HK-2 (cell line): ENCODE data around the gene SETX.

Source experiments
- DNase-seq: peaks from one replicate; pipeline ENCODE4 v3.0.0-alpha.2; 2018; ENCODE audit not compliant: unreplicated experiment

The SETX gene

DNA sequence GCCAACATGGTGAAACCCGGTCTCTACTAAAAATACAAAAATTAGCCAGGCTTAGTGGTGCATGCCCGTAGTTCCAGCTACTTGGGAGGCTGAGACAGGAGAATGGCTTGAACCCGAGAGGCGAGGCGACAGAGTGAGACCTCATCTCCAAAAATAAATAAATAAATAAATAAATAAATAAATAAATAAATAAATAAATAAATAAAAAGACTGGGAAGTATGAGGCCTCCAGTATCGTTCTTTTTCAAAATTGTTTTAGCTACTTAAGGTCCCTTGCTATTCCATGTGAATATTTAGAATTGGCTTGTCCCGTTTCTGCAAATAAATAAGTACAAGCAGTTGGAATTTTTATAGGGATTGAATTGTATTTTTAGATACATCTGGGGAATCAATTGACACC, 3.0 kb upstream of the SETX start:
- DNase-seq = no peak

DNA sequence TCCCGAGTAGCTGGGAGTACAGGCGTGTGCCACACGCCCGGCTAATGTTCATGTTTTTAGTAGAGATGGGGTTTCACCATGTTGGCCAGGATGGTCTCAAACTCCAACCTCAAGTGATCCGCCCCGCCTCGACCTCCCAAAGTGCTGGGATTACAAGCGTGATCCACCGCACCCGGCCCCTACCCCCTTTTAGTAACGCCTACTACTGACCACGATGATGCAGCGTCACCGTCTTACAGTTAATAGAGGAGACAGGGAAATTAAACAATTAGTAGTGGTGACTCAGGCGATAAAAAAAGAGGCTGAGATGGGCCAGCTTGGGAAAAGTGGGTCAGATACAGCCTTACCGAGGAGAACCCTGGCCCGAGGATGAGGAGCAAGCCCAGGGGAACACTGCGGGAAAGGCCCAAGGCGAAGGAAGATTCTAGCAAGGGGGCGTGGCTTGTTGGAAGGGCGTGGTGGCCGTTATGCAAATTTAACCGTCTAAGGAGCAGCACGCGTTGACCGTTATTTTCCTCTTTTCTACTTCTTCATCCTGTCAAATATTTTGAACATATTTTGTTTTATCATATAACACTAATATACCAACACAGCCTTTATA, 1.6 kb upstream of the SETX start:
- no peak for DNase-seq

DNA sequence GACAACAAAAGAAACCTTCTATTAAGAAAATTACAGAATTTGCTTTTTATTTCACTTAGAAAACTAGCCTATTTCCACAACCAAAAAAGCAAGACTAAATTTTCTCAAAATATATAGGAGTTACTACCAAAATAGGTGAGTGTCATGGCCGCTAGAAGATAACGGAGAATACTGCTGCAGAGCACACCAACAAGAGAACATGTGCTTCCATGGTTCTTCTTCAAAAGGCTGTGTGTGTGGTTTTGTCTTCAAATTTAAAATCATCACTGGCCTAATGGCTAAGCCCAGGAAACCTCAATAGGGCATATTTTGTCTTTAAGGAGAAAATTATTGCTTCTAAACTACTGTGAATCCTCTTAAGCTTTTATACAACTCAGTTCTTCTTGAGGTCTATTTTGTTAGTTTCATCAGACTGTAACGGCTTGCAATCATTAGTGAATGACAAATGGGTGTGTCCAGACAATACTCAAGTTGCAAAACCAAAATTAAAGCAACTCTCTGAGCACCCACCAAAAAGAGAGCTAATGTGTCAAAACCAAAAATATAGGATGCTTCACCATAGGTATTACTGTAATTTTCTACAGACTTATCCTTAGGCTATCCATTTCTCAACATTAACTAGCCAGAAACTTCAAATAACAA, 3.3 kb downstream of the SETX start:
- no peak for DNase-seq

DNA sequence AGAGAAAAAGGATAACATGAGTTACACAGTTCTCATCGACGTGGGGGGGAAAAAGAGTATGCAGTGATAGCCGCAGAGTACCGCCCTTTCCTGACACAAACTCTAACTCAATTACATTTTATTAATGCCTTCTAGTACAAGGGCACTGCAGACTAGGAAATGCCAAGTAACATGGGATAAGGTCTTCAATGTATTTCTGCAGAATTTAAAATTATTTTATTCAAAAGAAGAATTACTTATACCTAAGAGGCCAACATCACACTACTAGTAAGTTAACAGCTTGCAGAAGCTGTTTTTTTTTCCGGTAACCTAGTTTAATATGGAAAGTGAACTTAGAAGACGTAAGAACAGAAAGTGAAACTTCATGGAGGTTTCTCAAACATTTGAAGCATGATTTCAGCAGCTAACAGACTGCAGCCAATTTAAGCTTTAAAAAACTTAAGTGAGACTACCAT, 3.9 kb downstream of the SETX start:
- DNase-seq = no peak

DNA sequence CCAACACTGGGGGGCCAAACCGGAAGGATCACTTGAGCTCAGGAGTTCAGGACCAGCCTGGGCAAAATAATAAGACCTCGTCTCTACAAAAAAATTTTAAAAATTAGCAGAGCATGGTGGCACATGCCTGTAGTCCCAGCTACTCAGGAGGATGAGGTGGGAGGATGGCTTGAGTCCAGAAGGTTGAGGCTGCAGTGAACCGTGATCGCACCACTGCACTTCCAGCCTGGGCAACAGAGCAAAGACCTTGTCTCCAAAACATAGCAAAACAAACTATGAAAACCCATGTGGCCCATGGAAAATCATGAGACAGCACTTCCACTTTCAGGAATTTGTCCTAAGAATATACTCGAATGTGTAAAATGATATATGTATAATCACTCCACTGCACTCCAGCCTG, 6.1 kb downstream of the SETX start:
- no peak for DNase-seq

DNA sequence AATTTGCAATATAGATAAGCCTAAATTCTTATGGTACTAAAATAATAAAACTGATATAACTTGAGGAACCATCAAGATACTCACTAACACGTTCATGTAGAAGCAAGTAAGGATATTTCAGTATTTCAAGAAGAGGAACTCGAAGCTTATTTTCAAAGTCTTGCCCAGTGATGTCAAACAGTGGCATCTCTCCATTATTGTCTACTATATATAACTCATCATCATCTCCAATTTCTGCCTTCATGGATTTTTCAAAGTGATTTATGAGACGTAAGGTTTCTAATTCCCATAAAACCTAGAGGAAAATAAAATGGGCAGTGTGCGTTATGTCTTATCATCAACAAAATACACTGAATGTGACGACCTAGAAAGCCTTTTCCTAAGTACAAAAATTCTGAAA, 8.6 kb downstream of the SETX start:
- no peak for DNase-seq

DNA sequence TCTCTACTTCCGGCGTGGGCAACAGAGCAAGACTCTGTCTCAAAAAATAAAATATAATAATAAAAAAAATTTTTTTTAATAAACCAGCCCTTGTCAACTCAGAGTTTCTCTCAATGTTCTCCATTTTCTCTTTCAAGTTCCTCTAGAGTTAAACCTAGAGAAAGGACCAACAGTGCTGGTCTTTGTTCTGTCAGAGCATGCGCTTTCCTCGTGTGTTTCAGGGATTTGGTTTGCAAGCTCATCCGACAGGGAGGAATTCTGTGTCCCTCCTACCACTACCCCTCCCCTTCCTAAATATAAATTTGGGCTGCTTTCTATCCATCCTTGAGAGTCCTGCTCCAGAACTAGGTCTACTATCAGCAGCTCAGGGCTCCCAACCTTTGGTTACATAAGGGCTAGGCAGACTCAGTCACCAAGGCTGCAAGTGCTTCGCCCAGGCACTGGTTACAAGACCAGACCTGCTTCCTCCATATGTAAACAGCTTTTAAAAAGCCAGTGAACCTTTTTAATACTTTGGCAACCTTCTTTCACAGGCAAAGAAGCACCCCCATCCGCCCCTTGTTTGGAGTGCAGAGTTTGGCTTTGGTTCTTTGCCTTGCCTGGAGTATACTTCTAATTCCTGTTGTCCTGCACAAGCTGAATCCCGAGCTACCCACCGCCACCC, 13.5 kb downstream of the SETX start:
- DNase-seq = no peak

DNA sequence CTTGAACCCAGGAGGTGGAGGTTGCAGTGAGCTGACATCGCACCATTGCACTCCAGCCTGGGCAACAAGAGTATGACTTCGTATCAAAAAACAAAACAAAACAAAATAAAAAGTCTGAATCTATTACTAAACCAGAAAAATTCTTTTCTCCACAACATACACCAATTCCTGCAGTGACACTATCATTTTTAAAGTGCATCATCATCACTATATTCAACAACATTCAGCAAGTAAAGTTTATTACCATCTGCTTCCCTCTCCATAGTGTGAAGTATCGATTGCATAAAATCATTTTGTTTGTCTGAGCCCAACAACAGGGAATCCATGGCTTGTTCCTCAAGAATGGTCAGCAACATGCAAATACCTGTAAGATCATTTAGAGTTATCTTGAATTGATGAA, 20.4 kb downstream of the SETX start:
- no peak for DNase-seq

DNA sequence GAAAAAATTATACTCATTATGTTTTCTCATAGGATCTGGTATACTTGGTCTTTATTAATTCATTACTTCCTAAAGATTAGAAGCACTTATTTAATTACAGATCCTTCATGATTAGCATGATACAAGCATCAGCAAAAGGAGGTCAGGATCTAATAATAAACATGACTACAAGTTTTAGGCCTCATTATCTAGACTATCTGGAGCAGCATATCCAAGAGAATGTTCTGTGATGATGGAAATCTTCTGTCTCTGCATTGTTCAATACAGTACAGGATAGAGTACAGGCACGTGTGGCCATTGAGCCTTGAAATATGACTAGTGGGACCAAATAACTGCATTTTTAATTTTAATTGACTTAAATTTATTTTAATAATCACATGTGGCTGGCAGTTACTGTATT, 21.2 kb downstream of the SETX start:
- DNase-seq = no peak

DNA sequence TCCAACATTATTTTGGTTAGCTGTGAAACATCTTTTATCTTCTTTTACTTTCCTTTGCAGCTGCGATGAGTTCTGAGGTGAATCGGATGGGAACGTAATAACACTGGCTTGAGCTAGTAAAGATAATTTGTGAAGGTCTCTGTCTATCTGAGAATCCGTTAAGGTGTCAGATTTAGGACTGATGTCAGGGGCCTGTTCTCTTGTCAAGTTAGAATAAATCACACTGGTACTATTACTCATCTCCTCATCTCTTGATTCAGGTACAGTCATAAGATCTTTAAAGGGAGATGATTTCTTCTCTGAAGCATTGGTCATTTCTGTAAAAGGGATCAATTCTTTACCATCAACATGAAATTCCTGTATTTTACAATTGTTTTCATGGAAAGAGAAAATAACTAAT, 26.2 kb downstream of the SETX start:
- no peak for DNase-seq

DNA sequence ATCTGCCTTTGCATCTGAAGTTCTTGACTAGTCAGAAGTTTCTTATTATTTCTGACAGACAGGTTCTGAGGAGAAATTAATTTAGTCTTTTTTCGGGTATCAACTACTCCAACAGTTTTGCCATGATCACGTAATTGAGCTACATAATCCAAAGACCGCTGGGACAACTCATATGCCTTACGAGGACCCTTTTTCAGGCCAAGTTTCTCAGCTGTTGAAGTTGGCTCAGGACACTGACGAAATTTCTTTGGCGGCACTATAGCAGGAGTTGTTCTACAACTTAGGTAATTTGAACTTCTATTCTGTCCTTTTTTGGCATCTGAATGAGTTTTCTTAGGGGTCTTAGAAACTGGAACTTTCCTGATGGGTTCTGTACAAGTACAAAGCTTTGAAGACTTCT, 27.2 kb downstream of the SETX start:
- DNase-seq = no peak

DNA sequence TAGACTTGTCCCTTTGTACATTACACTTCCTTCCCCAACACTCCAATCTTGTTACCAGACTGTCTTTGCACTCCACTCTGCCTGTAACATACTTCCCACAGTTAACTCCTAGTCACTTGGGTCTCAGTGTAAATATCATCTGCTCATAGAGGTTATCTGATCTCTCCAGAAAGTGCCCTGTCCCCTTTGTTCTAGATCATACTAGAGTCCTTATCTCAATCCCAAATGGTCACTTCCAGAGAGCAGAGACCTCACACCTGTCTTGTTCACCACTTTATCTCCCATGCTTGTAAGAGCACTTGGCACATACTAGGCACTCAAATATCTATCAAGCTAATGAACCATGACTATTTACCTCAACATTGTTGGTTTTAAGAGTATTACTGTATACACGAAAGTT, 30.4 kb downstream of the SETX start:
- no peak for DNase-seq

DNA sequence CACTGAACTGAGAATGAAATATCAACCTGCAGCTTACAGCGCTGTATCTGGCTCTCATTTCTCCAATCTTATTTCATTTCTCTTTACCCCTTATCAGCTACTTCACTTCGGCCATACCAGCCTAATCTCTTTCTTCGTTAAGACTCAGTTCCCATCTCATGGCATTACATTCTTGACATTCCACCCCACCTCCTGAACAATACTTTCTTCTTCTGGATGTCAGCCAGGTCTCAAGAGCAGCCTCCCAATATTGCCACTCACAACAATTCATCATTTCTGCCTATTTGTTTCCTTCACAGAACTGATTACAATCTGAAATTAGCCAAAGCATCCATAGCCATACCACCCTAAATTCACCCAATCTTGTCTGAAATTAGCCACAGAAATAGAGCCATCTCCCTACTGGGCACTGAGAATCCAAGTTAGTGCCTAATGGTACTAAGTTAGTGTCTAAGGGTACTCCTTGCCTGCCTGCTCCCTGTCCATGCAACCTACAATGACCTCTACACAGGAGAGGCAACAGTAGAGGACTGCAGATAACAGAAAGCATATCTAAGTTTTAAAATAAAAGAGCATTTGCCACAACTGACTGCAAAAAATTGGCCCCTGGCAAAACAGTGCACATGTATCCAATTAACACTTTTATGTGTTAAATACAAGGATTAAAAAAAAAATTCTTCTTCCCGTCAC, 35.2 kb downstream of the SETX start:
- no peak for DNase-seq

DNA sequence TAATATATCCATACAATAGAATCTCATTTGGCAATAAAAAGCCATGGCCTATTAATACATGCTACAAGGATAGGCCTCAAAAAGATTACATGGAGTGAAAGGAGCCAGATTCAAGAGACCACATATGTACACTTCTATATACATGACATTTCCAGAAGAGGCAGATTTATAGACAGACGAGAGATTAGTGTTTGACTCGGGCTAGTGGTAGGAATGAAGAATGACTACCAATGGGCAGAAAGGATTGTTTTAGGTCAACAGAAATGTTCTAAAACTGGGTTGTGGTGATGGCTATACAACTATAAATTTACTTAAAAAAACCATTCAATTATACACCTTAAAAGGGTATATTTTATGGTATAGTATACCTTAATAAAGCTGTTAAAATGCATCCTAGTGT, 41.9 kb downstream of the SETX start:
- no peak for DNase-seq

DNA sequence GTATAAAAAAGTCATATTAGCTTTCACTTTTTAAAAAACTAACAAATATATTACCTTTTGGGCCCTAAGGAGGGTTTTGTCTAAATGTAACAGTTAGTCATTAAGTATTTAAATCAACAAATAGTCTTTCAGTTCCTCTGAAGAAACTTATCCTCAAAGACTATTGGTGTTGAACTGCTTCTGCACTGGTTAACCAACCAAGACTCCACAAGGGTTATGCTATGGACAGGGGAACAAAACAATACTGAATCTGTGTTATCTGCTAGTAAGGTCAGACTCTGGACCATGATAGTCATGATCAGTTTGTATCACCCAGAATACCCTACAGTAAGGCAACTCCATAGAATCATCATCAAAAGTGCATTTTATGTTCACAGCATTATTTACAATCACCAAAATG, 42.4 kb downstream of the SETX start:
- DNase-seq = no peak

DNA sequence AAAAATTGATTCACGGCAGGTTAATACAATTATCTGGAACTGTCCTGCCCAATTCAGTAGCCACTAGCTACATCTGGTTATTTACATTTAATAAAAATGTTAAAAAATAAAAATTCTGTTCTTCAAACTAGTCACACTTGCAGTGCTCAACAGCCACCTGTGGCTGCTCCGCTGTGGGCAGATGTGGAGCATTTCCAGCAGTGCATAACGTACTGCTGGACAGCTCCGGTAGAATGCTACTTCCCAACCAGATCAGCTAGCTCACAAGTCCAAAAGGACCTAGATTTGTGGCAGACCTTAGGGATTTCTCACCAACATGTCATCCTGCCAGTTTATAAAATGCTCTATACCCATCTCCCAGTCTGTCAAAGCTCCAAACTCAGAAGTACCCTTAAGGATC, 42.8 kb downstream of the SETX start:
- DNase-seq = no peak

DNA sequence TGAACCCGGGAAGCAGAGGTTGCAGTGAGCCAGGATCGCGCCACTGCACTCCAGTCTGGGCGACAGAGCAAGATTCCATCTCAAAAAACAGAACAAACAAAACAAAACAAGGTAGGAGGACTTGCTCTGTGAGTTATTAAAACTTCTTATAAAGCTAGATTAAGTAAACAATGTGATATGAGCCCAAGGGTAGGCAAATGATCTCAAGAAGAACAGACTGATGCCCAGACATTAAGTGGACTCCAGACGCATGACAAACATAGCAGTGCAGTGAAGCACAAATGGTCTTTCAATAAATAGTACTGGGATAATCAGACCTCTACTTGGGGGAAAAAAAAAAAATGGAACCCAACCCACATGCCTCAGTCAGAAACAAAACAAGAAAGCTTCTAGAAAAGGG, 45.7 kb downstream of the SETX start:
- DNase-seq = no peak

DNA sequence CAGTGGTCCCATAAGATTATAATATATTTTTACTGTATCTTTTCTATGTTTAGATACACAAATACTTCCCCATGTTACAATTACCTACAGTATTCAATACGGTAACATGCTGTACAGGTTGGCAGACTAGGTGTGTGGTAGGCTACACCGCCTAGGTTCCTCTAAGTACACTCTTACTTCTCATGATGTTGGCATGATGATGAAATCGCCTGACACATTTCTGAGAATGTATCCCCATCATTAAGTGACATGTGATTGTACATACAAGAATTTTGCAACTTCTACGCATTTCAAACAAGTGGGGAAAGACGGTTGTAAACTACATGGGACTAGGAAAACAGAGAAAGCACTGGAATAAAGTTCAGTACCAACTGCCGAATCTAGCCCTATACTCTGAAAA, 53.3 kb downstream of the SETX start:
- DNase-seq = no peak

DNA sequence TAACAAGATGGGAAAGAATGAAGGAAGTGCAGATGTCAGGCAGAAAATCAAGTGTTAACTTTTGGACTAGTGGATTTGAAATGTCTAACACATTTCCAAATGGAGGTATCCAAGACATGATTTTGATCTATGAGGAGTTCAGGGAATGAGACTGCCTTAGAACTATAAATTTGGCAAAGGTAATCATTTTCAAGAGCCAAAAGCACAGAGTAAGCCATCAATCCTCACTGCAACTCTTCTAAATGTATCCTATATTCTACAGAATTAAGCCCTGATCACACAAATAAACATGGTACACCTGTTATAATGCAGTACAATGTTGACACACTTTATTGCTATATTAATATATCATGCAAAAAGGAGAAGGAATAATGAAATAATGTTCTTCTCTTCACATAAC, 55.6 kb downstream of the SETX start:
- DNase-seq = no peak

DNA sequence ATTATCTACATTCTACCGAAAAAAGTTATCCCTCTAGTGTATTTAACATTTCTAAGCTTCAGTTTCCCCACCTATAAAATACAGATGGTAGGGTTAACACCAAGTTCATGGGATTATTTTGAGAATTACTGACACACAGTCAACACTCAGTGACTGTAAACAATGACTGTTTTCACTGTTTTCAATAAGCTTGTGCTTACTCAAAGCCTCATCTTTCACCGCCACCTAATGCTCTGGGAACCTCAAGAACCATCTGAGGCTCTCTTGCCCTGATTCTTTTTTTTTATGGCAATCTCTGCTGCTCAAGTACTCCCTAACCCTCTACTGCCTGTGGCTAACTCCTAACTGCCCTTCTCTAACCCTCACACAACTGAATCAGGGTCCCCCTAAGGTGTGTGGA, 59.6 kb downstream of the SETX start:
- DNase-seq = no peak

DNA sequence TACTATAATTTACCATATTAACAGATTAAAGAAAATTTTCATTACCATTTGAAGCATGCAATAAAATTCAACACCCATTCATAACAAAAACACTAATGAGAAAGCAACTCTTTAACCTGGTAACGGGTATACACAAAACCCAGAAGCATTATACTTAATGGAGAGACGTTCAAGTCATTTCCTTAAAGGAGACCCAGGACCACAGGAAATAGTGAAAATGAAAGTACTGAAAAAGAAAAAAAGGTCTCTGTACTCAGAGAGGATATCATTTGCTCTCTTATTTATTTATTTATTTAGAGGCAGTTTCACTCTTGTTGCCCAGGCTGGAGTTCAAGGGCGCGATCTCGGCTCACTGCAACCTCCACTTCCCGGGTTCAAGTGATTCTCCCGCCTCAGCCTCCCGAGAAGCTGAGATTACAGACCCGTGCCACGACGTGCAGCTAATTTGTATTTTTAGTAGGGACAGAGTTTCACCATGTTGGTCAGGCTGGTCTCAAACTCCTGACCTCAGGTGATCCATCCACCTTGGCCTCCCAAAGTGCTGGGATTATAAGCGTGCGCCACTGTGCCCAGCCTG, 61.6 kb downstream of the SETX start:
- no peak for DNase-seq

DNA sequence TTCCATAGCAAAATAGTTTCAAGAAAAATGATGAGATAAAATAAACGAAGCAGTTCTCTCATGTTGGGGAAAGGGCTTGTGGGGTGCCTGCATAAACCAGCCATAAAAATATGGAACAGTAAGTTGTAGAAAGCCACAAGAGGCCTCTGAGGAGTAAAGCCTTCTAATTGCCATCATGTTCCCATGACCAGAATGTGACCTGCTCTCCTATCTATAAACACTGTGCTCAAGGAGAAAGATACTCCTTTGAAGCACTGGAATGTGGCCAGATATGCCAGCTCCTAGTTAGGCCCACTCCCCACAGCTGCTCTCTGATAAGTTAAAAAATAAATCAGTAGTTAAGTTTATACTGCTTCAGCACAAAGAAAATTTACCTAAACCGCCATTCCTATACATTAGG, 65.8 kb downstream of the SETX start:
- no peak for DNase-seq

DNA sequence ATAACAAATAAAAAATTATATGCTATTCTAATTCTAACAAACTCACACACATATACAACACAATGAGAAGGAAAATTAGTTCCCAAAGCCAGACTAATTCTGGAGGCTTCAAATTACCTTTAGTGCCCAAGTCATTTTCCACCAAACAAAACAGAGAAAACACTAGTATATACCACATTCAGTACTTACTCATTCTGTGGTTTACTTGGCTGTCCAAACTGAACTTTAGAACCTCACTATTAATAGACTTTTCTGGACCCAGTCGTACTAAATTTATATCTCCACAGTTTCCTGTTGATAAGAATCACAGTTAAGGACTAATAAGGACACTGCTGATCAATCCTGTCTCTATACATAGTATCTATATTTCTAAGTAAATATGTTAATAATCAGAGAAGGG, 66.4 kb downstream of the SETX start:
- DNase-seq = no peak
